ENCODE measurements around the gene CYP27C1.

DNA sequence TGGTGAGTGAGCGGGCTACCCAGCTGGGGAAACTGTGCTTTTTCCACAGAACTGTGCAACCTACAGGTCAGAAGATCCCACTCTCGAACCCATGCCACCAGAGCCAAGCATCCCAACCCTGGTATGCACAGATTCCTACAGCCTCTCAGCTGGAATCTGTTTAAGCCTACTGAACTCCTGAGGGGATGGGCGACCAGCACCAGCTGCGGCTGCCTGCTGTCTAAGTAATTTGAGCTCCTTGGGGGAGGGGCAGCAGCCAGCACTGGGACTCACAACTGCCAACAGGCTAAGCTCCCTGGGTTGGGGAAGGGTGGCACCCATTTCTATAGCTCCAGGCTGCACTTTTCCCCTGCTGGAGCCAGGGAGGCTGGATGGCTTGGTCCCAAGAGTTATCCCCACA lies 11.8 kb downstream of the CYP27C1 start:
- TF ChIP-seq, protein P1, sequence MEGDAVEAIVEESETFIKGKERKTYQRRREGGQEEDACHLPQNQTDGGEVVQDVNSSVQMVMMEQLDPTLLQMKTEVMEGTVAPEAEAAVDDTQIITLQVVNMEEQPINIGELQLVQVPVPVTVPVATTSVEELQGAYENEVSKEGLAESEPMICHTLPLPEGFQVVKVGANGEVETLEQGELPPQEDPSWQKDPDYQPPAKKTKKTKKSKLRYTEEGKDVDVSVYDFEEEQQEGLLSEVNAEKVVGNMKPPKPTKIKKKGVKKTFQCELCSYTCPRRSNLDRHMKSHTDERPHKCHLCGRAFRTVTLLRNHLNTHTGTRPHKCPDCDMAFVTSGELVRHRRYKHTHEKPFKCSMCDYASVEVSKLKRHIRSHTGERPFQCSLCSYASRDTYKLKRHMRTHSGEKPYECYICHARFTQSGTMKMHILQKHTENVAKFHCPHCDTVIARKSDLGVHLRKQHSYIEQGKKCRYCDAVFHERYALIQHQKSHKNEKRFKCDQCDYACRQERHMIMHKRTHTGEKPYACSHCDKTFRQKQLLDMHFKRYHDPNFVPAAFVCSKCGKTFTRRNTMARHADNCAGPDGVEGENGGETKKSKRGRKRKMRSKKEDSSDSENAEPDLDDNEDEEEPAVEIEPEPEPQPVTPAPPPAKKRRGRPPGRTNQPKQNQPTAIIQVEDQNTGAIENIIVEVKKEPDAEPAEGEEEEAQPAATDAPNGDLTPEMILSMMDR (conservative IDR thresholded peaks at IDR 0.05 in 1 of 2, IDR thresholded peaks at IDR 0.05 in 1 of 2; ENCODE audit: low read depth in 1 of 2, low read length in 2 of 2), result no peak
- TF ChIP-seq EZH2 (IDR thresholded peaks at IDR 0.05; ENCODE audit: low read length, missing control alignments), result no peak
